Activated naive CD8-positive, alpha-beta T cell treated with anti-CD3 and anti-CD28 coated beads, Interleukin-2, amount 10 ng/mL, durations not matched to agents 7 days and 5 days (primary cell): ENCODE data around the gene TENT4A. TPM values are rescaled to one million over a fixed set of nuclear protein-coding genes. Genes with fewer than 3 reads are reported as not detected.
A peak's percentile ranks its signal among the peaks of the same experiment; 100 is the strongest.

Source experiments
- ATAC-seq: fragments of 150-1000 bp; cut with Tn5 transposase; one replicate; pipeline ENCODE4 v1.10.0; 2021; ENCODE audit warnings: low read depth, moderate library complexity
- POLR2A ChIA-PET: fragments of 350-600 bp; sonication (Branson Sonifier 250); formaldehyde crosslinking; loops from one replicate; lab custom pipeline; 2021; ENCODE audit warnings: antibody characterized with exemption; lab: Charles Lee
- DNase-seq: peaks from one replicate; pipeline ENCODE4 v3.0.0; 2021
- H3K27ac Mint-ChIP-seq: one replicate; pipeline ENCODE4 v1.8.0; 2022; ENCODE audit warnings: mild to moderate bottlenecking, mixed read lengths
- H3K27me3 Mint-ChIP-seq: one replicate; pipeline ENCODE4 v1.8.0; 2022; ENCODE audit warnings: mild to moderate bottlenecking, moderate library complexity, mixed read lengths
- H3K36me3 Mint-ChIP-seq: one replicate; pipeline ENCODE4 v1.8.0; 2021; ENCODE audit warnings: mild to moderate bottlenecking, mixed read lengths
- H3K4me1 Mint-ChIP-seq: one replicate; pipeline ENCODE4 v1.8.0; 2021; ENCODE audit warnings: mixed read lengths
- H3K4me3 Mint-ChIP-seq: one replicate; pipeline ENCODE4 v1.8.0; 2022; ENCODE audit warnings: mild to moderate bottlenecking, moderate library complexity, mixed read lengths
- H3K9me3 Mint-ChIP-seq: one replicate; pipeline ENCODE4 v1.8.0; 2021; ENCODE audit warnings: mixed read lengths
- total RNA-seq, 2 experiments: library from RNA; stranded (reverse); gene quantifications; one replicate each; pipeline ENCODE4 v1.2.3, GENCODE V29; 2021

The TENT4A gene
- total RNA-seq, 2 experiments from 2014 or later, result 47.0 to 47.1 TPM

DNA sequence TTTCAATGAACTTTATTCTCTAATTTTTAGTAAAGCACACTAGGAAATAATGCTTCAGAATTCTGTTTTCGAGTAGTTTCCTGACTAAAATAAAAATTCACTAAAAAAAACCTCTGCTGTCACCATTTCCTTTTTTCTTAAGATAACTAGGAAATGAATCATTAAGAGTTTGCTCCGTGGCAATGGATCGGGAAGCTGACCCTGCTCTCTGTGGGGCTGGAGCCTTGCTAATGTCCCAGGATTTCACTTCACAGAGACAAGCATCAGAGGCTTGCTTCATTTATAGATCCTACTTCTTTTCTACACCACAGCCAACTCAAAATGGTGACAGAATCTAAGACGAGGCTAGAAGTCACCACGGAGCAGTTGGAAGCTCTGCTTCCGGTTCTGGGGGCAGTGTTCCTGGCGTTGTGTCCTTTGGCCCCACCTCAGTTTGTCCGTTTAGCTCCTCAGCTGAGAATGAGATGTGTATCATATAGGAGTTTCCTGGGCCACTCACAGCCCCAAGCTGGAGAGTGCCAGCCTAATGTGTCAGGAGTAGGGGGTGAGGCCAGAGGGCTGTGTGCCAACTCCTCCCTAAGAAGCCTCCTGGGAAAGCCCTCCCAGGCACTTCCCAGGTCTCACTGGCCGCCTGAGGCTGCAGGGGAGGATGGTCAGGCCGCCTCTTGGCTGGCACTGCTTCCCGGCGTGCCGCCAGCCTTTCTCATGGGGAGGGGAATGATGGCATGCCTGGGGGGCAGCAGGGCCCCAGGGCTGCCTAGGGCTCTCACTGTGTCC lies 19.6 kb downstream of the TENT4A start:
- H3K9me3 Mint-ChIP-seq, result no peaks in the 10 kb centered on the region
- H3K27me3 Mint-ChIP-seq, result no peaks in the 10 kb centered on the region
- H3K4me1 Mint-ChIP-seq, result peaks cover 71% of the 10 kb centered on the region
- no peak for ATAC-seq
- POLR2A ChIA-PET, result interaction anchor here (1.1 kb wide), 1 partner anchor 100 kb away, joined by 3 read pairs; the partner anchor contains the start of genes NSUN2 and SRD5A1
- no peak for DNase-seq
- peak overlapping the region; percentile 27 for H3K27ac Mint-ChIP-seq
- peaks cover 27% of the 10 kb centered on the region for H3K36me3 Mint-ChIP-seq
- no peak overlapping the region for H3K4me3 Mint-ChIP-seq

DNA sequence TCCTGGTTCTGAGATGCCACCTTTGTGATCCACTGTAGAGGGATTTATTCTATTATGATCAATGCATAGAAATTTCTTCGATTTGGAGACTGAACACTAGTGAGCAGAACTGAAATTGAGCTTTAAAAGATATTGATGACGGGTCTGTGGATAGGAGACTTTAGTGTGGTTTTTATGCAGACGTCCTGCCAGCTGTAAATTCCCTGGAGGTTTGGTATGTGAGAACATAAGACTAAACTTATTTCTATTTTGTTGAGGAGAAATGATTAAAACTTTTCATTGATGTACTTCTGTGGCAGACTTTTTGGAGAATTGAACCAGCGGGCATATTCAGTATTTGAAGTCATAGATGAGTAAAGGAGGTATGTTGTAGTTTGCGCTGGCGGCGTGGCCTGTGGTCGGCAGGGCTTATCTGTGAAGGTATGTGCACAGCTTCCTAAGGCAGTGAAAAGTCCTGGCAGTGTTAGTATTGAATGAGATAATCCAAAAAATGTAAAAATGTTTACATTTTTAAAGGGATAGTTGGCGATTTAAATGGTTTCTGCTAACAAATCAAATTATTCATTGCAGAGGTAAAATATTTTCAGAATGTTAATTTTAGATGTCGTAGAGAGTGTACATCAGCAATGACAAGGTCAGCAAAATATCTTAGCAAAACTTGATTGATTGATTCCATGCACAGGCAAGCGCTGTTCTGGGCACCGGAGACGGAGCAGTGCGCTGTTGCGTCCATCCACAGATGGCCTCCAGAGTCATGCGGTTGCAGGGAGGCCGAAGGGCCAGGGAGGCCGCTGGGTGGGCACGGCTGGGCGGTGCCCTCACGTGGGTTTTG lies 20.4 kb downstream of the TENT4A start:
- peaks cover 68% of the 10 kb centered on the region for H3K4me1 Mint-ChIP-seq
- POLR2A ChIA-PET, result no interaction called here
- H3K9me3 Mint-ChIP-seq, result no peaks in the 10 kb centered on the region
- no peak for ATAC-seq
- no peak for DNase-seq
- H3K27me3 Mint-ChIP-seq, result no peaks in the 10 kb centered on the region
- no peak overlapping the region for H3K4me3 Mint-ChIP-seq
- H3K36me3 Mint-ChIP-seq, result peaks cover 30% of the 10 kb centered on the region
- H3K27ac Mint-ChIP-seq, result peak overlapping the region; percentile 27

DNA sequence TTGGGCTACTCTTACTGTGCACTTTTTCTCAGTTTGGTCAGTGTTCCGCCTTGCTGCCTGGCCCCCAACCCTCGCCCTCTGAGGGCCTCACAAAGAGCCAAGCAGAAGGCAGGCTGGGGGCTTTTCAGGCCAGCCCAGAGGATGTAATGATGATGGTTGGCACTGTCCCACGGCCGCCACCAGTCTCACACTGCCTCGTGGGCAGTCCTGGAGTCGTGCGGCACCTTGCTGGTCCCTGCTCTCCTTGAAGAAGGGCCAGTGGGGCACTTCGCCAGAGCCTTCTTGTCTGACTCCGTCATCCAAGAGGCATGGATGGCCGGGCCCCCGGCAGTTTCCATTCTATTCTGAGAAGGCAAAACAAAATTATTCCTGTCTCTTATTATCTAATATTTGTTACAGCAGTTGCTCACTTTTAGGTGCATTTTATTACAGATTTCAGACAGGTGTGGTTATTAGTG lies 21.0 kb downstream of the TENT4A start:
- H3K27ac Mint-ChIP-seq, result peak overlapping the region; percentile 73
- H3K4me3 Mint-ChIP-seq, result no peak overlapping the region
- H3K27me3 Mint-ChIP-seq, result no peaks in the 10 kb centered on the region
- POLR2A ChIA-PET, result no interaction called here
- DNase-seq (no peak), ATAC-seq (no peak)
- peaks cover 65% of the 10 kb centered on the region for H3K4me1 Mint-ChIP-seq
- peaks cover 31% of the 10 kb centered on the region for H3K36me3 Mint-ChIP-seq
- no peaks in the 10 kb centered on the region for H3K9me3 Mint-ChIP-seq

- DNase-seq, result no peak
- POLR2A ChIA-PET, result interaction anchor here (0.6 to 1.4 kb wide), 2 partner anchors 22 to 1209 kb away, joined by 4 to 6 read pairs; partner anchors contain the start of gene TENT4A
- peak overlapping the region; percentile 73 for H3K27ac Mint-ChIP-seq
- H3K27me3 Mint-ChIP-seq, result no peaks in the 10 kb centered on the region
- H3K9me3 Mint-ChIP-seq, result no peaks in the 10 kb centered on the region
- peaks cover 62% of the 10 kb centered on the region for H3K4me1 Mint-ChIP-seq
- peak overlapping the region; percentile 18 for H3K4me3 Mint-ChIP-seq
- ATAC-seq, result peak; percentile 65
- H3K36me3 Mint-ChIP-seq, result peaks cover 34% of the 10 kb centered on the region
Observed at GRCh38 chr5:6734781-6735180, 21.5 kb downstream of the TENT4A start.

DNA sequence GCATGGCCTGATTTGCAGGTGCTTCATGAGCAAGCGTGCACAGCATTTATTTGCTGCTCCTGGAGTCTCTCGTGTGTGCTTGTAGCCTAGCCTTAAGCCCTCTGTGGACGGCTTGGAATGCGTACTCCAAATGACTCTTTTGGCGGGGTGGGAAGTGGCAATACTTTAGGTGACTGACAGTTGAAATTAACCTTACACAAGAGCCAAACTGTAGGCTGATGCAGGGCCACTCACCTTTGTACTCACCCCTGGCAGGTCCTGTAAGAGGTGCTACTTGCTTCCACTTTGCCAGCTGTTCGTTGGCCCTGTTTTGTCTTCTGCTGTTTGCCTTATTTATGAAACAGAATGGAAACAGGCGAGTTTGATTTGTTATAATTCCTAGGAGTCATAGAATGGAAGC lies 22.9 kb downstream of the TENT4A start:
- H3K4me1 Mint-ChIP-seq, result peaks cover 53% of the 10 kb centered on the region
- H3K27me3 Mint-ChIP-seq, result no peaks in the 10 kb centered on the region
- no peaks in the 10 kb centered on the region for H3K9me3 Mint-ChIP-seq
- DNase-seq, result no peak
- H3K27ac Mint-ChIP-seq, result peak overlapping the region; percentile 93
- H3K36me3 Mint-ChIP-seq, result peaks cover 32% of the 10 kb centered on the region
- no peak for ATAC-seq
- POLR2A ChIA-PET, result interaction anchor here (0.5 to 1.4 kb wide), 3 partner anchors 14 to 23 kb away, joined by 3 to 7 read pairs (median 6); partner anchors contain the start of gene TENT4A
- H3K4me3 Mint-ChIP-seq, result no peak overlapping the region

DNA sequence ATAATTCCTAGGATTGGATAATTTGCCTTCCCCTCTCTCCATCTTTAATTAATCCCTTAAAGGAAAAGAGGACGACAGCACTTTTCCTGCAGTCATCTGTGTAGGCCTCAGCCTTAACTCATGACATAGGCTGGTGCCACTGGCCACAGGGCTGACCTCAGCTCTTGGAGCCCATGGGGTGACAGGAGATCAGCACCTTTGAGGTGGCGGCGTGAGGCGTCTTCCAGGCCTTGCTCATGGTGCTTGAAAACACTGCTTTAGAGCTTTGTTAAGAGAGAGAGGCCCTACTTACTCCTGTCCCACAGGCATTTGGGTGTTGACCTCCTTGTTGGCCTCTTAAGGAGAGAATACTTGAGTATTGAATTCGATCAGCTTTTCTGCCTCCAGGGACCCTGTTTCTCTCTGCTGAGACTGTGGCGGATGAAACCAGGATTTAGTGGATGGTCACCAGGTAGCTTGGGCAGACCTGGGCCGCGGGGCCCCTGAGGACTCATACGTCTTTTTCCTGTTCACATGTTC lies 23.4 kb downstream of the TENT4A start:
- no peaks in the 10 kb centered on the region for H3K27me3 Mint-ChIP-seq
- H3K9me3 Mint-ChIP-seq, result no peaks in the 10 kb centered on the region
- no peak for ATAC-seq
- H3K36me3 Mint-ChIP-seq, result peaks cover 31% of the 10 kb centered on the region
- H3K4me3 Mint-ChIP-seq, result peak overlapping the region; percentile 46
- DNase-seq, result no peak
- H3K4me1 Mint-ChIP-seq, result peaks cover 49% of the 10 kb centered on the region
- peak overlapping the region; percentile 93 for H3K27ac Mint-ChIP-seq
- POLR2A ChIA-PET, result interaction anchor here (1.0 kb wide), 2 partner anchors 15 to 104 kb away, joined by 3 to 6 read pairs; partner anchors contain the start of genes NSUN2 and SRD5A1

- peak overlapping the region; percentile 93 for H3K27ac Mint-ChIP-seq
- H3K27me3 Mint-ChIP-seq, result no peaks in the 10 kb centered on the region
- no peaks in the 10 kb centered on the region for H3K9me3 Mint-ChIP-seq
- H3K4me1 Mint-ChIP-seq, result peaks cover 45% of the 10 kb centered on the region
- ATAC-seq (peak; percentile 35), DNase-seq (no peak)
- H3K36me3 Mint-ChIP-seq, result peaks cover 29% of the 10 kb centered on the region
- POLR2A ChIA-PET, result interaction anchor here (1.0 kb wide), 2 partner anchors 14 to 104 kb away, joined by 3 to 6 read pairs; partner anchors contain the start of genes NSUN2 and SRD5A1
- H3K4me3 Mint-ChIP-seq, result peak overlapping the region; percentile 46
Observed at GRCh38 chr5:6737043-6737941, 24.1 kb downstream of the TENT4A start.

- Mint-ChIP-seq H3K27me3 (no peaks in the 10 kb centered on the region), H3K4me1 (peaks cover 34% of the 10 kb centered on the region), H3K36me3 (peaks cover 26% of the 10 kb centered on the region), H3K9me3 (no peaks in the 10 kb centered on the region), H3K27ac (no peak overlapping the region), H3K4me3 (no peak overlapping the region)
- POLR2A ChIA-PET, result no interaction called here
- ATAC-seq (no peak), DNase-seq (no peak)
Observed at GRCh38 chr5:6739603-6740002, 26.4 kb downstream of the TENT4A start.

DNA sequence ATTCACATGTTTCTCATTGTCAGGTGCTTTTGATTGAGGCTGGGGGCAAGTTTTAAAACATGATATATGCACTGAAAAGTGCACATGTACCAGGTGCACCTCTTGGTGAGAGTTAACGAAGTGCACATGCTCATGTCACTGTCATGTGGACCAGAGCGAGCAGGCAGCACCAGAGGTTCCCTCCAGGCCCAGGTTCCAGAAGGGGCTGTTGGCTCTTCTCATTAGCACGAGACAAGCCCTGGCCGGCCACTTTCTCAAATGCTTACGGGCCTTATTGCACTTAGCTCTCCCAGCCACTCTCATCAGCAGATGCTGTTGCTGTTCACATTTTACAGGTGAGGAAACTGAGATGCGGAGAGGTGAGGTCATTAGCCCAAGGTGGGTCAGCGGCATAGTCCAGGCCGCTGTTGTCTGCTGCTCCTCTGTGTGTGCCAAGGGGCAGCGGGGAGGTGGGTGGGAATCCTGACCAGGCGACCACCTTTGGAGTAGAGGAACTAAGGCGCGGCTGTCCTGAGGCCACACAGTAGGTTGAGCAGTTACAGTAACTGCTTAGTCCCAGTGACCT lies 27.4 kb downstream of the TENT4A start:
- H3K27ac Mint-ChIP-seq, result no peak overlapping the region

DNA sequence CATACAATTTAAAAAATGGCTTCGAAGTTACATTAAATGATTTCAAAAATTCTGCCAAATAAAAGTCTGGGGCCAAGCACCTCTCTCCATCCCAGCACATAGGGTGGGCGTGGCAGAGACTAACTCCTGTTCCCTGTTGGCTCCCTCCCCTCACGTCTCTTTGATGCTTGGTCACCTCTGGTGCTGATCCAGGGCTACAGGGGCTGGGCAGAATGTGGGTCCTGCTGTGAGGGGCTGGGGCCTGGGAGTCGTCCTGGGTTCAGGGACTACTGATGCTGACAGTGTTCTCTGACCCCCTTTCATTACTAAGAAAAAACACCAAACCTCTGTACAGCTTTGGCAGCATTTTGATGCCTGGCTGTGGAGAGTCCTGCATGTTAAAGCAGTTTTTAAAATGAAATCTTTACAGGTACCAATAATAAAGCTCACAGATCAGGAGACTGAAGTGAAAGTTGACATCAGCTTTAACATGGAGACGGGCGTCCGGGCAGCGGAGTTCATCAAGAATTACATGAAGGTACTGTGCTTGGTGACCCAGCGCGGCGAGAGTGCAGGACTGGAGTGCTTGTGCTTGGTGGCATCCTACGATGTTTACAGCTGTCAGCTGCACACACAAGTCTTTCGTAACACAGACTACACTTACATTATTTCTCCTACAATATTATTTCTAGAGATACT lies 29.0 kb downstream of the TENT4A start:
- DNase-seq, result no peak
- no peaks in the 10 kb centered on the region for H3K27me3 Mint-ChIP-seq
- no peak overlapping the region for H3K4me3 Mint-ChIP-seq
- H3K27ac Mint-ChIP-seq, result no peak overlapping the region
- ATAC-seq, result no peak
- peaks cover 13% of the 10 kb centered on the region for H3K4me1 Mint-ChIP-seq
- POLR2A ChIA-PET, result interaction anchor here (1.0 kb wide), 1 partner anchor 30 kb away, joined by 3 read pairs; no protein-coding TSS in a partner anchor
- peaks cover 21% of the 10 kb centered on the region for H3K36me3 Mint-ChIP-seq
- no peaks in the 10 kb centered on the region for H3K9me3 Mint-ChIP-seq

More for the DNA sequence above, 27.4 kb downstream of the TENT4A start:
- POLR2A ChIA-PET, result no interaction called here
- Mint-ChIP-seq H3K27me3 (no peaks in the 10 kb centered on the region), H3K4me1 (peaks cover 24% of the 10 kb centered on the region), H3K4me3 (no peak overlapping the region), H3K36me3 (peaks cover 23% of the 10 kb centered on the region), H3K9me3 (no peaks in the 10 kb centered on the region)
- ATAC-seq (no peak), DNase-seq (no peak)

DNA sequence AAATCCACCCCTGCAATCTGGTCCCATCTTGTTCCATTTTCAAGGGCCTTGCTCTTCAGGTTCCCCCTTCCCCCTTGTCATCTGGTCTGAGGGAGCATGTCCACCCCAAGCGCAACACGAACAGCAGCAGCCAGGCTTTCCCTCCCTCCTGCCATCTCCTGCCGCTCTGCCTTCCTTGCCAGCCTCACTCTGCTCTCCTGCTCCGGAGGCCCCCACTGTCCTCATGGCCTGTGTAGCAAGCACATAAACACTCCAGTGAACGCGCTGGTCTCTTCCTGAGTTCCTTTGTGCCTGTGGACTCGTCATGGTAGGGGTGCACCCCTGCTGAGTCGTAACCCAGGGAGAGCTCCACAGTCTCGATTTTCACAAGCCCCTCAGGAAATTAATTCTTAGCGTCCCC lies 29.9 kb downstream of the TENT4A start:
- H3K36me3 Mint-ChIP-seq, result peaks cover 20% of the 10 kb centered on the region
- H3K4me3 Mint-ChIP-seq, result no peak overlapping the region
- ATAC-seq (no peak), DNase-seq (no peak)
- peaks cover 10% of the 10 kb centered on the region for H3K4me1 Mint-ChIP-seq
- no peak overlapping the region for H3K27ac Mint-ChIP-seq
- POLR2A ChIA-PET, result no interaction called here
- H3K9me3 Mint-ChIP-seq, result no peaks in the 10 kb centered on the region
- H3K27me3 Mint-ChIP-seq, result no peaks in the 10 kb centered on the region
